Measurements from ENCODE around the gene OGT.
"Not testable (repeated sequence)": the region's sequence is repeated elsewhere in the genome, so short reads cannot be mapped to it uniquely, and the experiment has no call there.

The OGT gene

GRCh38 chrX:71565474-71566041 lies 32.7 kb downstream of the OGT start:
- Mint-ChIP-seq H3K9me3 (no peaks in the 10 kb centered on the region), H3K4me3 (no peak overlapping the region), H3K36me3 (ENCODE audit: low read depth) (peaks cover 68% of the 10 kb centered on the region), H3K27ac (no peak overlapping the region), H3K27me3 (ENCODE audit: low read depth) (no peaks in the 10 kb centered on the region), H3K4me1 (no peaks in the 10 kb centered on the region)
- TF ChIP-seq CTCF (IDR thresholded peaks at IDR 0.05; ENCODE audit: unreplicated experiment in 3 of 3): no peak

- H3K4me1 Mint-ChIP-seq; H3K4me3 Mint-ChIP-seq; H3K9me3 Mint-ChIP-seq; H3K27ac Mint-ChIP-seq; H3K27me3 Mint-ChIP-seq (ENCODE audit: low read depth): not testable (repeated sequence)
- peaks cover 70% of the 10 kb centered on the region for H3K36me3 Mint-ChIP-seq (ENCODE audit: low read depth)
These were observed 38.5 kb downstream of the OGT start for GRCh38 chrX:71571390-71571789.

- H3K9me3 Mint-ChIP-seq: peaks cover 2% of the 10 kb centered on the region
- H3K27me3 Mint-ChIP-seq (ENCODE audit: low read depth): no peaks in the 10 kb centered on the region
- peaks cover 63% of the 10 kb centered on the region for H3K36me3 Mint-ChIP-seq (ENCODE audit: low read depth)
- TF ChIP-seq CTCF (IDR thresholded peaks at IDR 0.05; ENCODE audit: unreplicated experiment in 3 of 3): no peak
- H3K4me1 Mint-ChIP-seq: no peaks in the 10 kb centered on the region
- H3K4me3 Mint-ChIP-seq: no peak overlapping the region
- no peak overlapping the region for H3K27ac Mint-ChIP-seq
These were observed 40.7 kb downstream of the OGT start for GRCh38 chrX:71573590-71573989.

GRCh38 chrX:71577682-71578081 lies 44.8 kb downstream of the OGT start:
- no peaks in the 10 kb centered on the region for H3K4me1 Mint-ChIP-seq
- peaks cover 55% of the 10 kb centered on the region for H3K36me3 Mint-ChIP-seq (ENCODE audit: low read depth)
- no peak overlapping the region for H3K27ac Mint-ChIP-seq
- no peaks in the 10 kb centered on the region for H3K27me3 Mint-ChIP-seq (ENCODE audit: low read depth)
- H3K9me3 Mint-ChIP-seq: peaks cover 2% of the 10 kb centered on the region
- no peak overlapping the region for H3K4me3 Mint-ChIP-seq
- TF ChIP-seq CTCF (IDR thresholded peaks at IDR 0.05; ENCODE audit: unreplicated experiment in 3 of 3): no peak

GRCh38 chrX:71578253-71579135 lies 45.6 kb downstream of the OGT start, which contains the start of gene GCNA:
GCNA (plus strand) TSS chrX:71578437; CDS start chrX:71580822, 2,385 bp downstream.
- no peak within 1 kb of the TSS for H3K27ac Mint-ChIP-seq
- peaks cover 2% of the 10 kb centered on the region for H3K9me3 Mint-ChIP-seq
- no peak within 1 kb of the TSS for H3K4me3 Mint-ChIP-seq
- H3K36me3 Mint-ChIP-seq (ENCODE audit: low read depth): peaks cover 53% of the 10 kb centered on the region
- H3K4me1 Mint-ChIP-seq: no peaks in the 10 kb centered on the region
- H3K27me3 Mint-ChIP-seq (ENCODE audit: low read depth): no peaks in the 10 kb centered on the region
- TF ChIP-seq CTCF (IDR thresholded peaks at IDR 0.05; ENCODE audit: unreplicated experiment in 3 of 3): no peak

- Mint-ChIP-seq H3K27me3 (ENCODE audit: low read depth) (no peaks in the 10 kb centered on the region), H3K36me3 (ENCODE audit: low read depth) (peaks cover 45% of the 10 kb centered on the region), H3K9me3 (peaks cover 2% of the 10 kb centered on the region), H3K27ac (no peak overlapping the region), H3K4me1 (no peaks in the 10 kb centered on the region), H3K4me3 (no peak overlapping the region)
- no peak for TF ChIP-seq CTCF (IDR thresholded peaks at IDR 0.05; ENCODE audit: unreplicated experiment in 3 of 3)
These were observed 46.5 kb downstream of the OGT start for GRCh38 chrX:71579136-71579989.

All from nephron (organoid).